ENCODE data around the gene TNS3. TPM values are rescaled to one million over a fixed set of nuclear protein-coding genes. Genes with fewer than 3 reads are reported as not detected.

Gene TNS3
- total and polyA plus RNA-seq, 2 of the 13 experiments (the other 11 are each of a cell fraction or from before 2014, with no cell fraction given), result 52.9 to 55.7 TPM

DNA sequence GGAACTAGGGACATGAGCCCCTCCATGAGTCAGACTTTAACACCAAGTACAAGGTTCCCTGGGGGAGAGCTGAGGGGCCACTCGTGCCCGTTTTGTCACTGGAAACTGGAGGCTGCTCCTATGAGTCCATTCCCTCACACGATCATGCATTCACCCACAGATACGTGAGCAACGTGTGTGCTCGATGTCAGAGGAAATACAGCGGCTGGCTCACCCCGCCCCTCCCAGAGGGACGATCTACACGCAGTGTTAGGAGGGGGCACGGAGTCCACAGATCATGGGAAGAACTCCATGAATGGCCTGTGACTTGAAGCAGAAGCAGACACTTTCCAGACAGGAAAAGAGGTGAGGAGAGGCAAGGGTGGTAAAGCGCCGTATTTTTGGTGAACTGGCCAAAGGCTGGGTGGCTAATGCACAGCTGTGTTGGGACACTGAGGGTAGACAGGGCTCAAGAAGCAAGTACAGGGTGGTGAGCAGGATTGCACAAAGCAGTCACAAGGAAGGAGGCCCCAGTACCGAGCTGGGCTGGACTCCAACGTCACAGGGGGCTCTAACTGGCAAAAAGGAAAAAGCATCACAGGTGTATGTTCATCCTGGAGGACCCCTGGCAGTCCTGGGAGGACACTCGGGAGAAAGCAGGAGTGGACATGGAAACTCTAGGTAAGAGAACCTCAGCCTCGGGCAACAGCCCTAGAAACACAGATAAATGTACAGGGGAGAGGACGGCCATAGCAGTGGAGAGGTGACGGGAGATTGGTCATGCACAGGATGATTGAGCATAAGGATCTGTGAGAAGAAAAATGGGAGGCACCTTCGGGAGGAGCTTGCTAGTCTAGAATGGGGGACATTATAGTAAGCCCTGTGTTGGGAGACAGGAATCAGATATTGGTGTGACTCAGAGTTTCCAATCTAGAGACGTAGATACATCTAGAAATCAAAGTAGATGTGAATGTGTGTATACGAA, 41.2 kb downstream of the TNS3 start (continued):
- TF ChIP-seq, protein P1, sequence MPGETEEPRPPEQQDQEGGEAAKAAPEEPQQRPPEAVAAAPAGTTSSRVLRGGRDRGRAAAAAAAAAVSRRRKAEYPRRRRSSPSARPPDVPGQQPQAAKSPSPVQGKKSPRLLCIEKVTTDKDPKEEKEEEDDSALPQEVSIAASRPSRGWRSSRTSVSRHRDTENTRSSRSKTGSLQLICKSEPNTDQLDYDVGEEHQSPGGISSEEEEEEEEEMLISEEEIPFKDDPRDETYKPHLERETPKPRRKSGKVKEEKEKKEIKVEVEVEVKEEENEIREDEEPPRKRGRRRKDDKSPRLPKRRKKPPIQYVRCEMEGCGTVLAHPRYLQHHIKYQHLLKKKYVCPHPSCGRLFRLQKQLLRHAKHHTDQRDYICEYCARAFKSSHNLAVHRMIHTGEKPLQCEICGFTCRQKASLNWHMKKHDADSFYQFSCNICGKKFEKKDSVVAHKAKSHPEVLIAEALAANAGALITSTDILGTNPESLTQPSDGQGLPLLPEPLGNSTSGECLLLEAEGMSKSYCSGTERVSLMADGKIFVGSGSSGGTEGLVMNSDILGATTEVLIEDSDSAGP (CRISPR knock-in tag; IDR thresholded peaks at IDR 0.05; ENCODE audit: borderline replicate concordance), result 0 out of 2 replicates have a peak, but pooled peaks have one; percentile 27
- TF ChIP-seq ZNF282 (IDR thresholded peaks at IDR 0.05; ENCODE audit: partially characterized antibody) (no peak), NCOR1 (IDR thresholded peaks at IDR 0.05; ENCODE audit: borderline replicate concordance, low read length) (peak; percentile 64; the same call in 1 of the 2 replicates), ZNF264 (CRISPR knock-in tag; IDR thresholded peaks at IDR 0.05) (no peak), ZNF773 (CRISPR knock-in tag; IDR thresholded peaks at IDR 0.05; ENCODE audit: borderline replicate concordance) (no peak), MAZ (IDR thresholded peaks at IDR 0.05; ENCODE audit: borderline replicate concordance, low read depth, low read length) (0 out of 2 replicates have a peak, but pooled peaks have one; percentile 62), MAZ (CRISPR knock-in tag; IDR thresholded peaks at IDR 0.05; ENCODE audit: low read depth) (peak; percentile 31; the same call in 1 of the 2 replicates), NFIC (IDR thresholded peaks at IDR 0.05; ENCODE audit: low read length) (0 out of 2 replicates have a peak, but pooled peaks have one; percentile 5), ZBTB20 (CRISPR knock-in tag; IDR thresholded peaks at IDR 0.05; ENCODE audit: borderline replicate concordance, low read depth) (peak; percentile 86; the same call in 1 of the 2 replicates), ATF7 (IDR thresholded peaks at IDR 0.05) (no peak), ATF7 (CRISPR knock-in tag; IDR thresholded peaks at IDR 0.05) (0 out of 2 replicates have a peak, but pooled peaks have one; percentile 35), ZNF547 (CRISPR knock-in tag; IDR thresholded peaks at IDR 0.05) (no peak), SMAD9 (CRISPR knock-in tag; IDR thresholded peaks at IDR 0.05) (no peak), MYC (CRISPR knock-in tag; IDR thresholded peaks at IDR 0.05; ENCODE audit: borderline replicate concordance) (peak; percentile 63; the same call in 1 of the 2 replicates), RARA (CRISPR knock-in tag; IDR thresholded peaks at IDR 0.05) (peak; percentile 63), ZNF235 (CRISPR knock-in tag; IDR thresholded peaks at IDR 0.05; ENCODE audit: borderline replicate concordance) (peak; percentile 69; the same call in 1 of the 2 replicates), ZNF746 (CRISPR knock-in tag; IDR thresholded peaks at IDR 0.05) (peak; percentile 65; the same call in 1 of the 2 replicates), SP4 (CRISPR knock-in tag; IDR thresholded peaks at IDR 0.05) (0 out of 2 replicates have a peak, but pooled peaks have one; percentile 31), HMG20A (CRISPR knock-in tag; IDR thresholded peaks at IDR 0.05; ENCODE audit: borderline replicate concordance) (0 out of 2 replicates have a peak, but pooled peaks have one; percentile 29), NAIF1 (CRISPR knock-in tag; IDR thresholded peaks at IDR 0.05; ENCODE audit: borderline replicate concordance) (peak; percentile 27; the same call in 1 of the 2 replicates), SOX5 (CRISPR knock-in tag; IDR thresholded peaks at IDR 0.05; ENCODE audit: borderline replicate concordance) (peak; percentile 2; the same call in 1 of the 2 replicates), KLF6 (CRISPR knock-in tag; IDR thresholded peaks at IDR 0.05) (peak; percentile 47; the same call in 1 of the 2 replicates), ELF3 (CRISPR knock-in tag; IDR thresholded peaks at IDR 0.05) (0 out of 2 replicates have a peak, but pooled peaks have one; percentile 11)
- TF ChIP-seq, protein P2, sequence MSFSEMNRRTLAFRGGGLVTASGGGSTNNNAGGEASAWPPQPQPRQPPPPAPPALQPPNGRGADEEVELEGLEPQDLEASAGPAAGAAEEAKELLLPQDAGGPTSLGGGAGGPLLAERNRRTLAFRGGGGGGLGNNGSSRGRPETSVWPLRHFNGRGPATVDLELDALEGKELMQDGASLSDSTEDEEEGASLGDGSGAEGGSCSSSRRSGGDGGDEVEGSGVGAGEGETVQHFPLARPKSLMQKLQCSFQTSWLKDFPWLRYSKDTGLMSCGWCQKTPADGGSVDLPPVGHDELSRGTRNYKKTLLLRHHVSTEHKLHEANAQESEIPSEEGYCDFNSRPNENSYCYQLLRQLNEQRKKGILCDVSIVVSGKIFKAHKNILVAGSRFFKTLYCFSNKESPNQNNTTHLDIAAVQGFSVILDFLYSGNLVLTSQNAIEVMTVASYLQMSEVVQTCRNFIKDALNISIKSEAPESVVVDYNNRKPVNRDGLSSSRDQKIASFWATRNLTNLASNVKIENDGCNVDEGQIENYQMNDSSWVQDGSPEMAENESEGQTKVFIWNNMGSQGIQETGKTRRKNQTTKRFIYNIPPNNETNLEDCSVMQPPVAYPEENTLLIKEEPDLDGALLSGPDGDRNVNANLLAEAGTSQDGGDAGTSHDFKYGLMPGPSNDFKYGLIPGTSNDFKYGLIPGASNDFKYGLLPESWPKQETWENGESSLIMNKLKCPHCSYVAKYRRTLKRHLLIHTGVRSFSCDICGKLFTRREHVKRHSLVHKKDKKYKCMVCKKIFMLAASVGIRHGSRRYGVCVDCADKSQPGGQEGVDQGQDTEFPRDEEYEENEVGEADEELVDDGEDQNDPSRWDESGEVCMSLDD (CRISPR knock-in tag; IDR thresholded peaks at IDR 0.05; ENCODE audit: borderline replicate concordance), result no peak

Data from HepG2 (cell line).